GM21447 (cell line): ENCODE data around the gene CHMP5.
A peak's percentile ranks its signal among the peaks of the same experiment; 100 is the strongest.

Experiments
- ATAC-seq: cut with Tn5 transposase; IDR thresholded peaks from one replicate; pipeline ENCODE4 v1.9.1; 2021; ENCODE audit not compliant: unreplicated experiment

CHMP5 gene

DNA sequence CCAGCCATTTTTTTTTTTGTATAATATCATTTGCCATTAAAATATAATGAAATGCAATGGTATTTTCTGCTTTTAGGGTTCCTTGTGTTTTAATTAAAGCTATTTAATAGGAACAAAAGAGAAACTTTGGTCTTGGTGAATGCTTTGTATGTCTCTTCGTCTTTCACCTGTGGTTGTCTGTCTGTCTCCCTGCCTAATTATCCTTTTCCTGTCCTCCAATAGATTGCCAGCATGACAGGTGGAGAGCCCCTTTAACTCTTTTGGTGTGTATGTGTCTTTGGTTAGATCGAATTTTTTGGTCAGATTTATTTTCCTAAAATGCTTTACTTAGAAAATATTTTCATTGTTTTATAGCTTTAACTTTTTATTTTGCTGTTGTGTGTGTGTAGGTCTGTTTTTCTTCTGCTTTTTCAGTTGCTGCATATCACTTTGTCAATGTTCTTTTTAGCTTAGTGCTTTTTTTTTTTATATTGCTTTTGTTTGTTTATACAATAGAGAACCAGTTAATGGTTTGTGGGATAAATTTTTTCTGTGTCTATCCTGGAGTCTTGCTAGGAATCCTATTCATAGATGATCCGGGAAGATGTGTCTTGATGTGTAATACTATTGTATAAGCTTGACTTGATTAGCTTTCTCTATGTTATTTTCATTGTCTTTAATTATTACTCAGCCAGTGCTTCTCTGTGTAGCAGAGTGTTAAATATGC is 8.6 kb downstream of the CHMP5 start:
- ATAC-seq = no peak

DNA sequence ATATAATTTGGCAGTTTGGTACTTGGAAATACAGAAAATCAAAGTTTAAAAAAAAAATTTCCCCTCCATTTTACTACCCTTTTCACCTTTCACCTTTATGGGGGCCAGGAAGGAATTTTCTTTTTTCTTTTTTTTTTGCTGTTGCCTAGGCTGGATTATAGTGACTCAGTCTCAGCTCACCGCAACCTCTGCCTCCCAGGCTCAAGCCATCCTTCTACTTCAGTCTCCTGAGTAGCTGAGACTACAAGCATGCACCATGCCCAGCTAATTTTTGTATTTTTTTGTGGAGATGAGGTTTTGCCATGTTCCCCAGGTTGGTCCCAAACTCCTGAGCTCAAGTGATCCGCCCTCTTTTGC is 9.1 kb downstream of the CHMP5 start:
- no peak for ATAC-seq

DNA sequence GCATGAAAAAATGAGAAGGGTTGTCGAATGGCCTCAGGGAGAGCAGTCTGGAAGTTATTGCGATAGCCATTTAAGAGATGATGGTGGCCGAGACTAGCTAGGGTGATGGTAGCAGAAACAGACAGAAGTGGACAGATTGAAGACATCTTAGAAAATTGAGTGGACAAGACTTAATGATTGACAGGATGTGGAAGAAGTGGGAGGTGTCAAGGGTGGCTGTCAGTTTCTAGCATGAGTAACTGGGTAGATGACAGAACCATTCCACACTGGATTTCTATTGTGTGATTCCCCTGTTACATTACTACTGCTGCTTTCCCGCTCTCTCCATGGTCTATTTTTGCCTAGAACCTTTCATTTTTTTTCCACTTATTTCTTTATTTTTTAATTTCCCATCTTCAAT is 12.6 kb downstream of the CHMP5 start:
- ATAC-seq = no peak

DNA sequence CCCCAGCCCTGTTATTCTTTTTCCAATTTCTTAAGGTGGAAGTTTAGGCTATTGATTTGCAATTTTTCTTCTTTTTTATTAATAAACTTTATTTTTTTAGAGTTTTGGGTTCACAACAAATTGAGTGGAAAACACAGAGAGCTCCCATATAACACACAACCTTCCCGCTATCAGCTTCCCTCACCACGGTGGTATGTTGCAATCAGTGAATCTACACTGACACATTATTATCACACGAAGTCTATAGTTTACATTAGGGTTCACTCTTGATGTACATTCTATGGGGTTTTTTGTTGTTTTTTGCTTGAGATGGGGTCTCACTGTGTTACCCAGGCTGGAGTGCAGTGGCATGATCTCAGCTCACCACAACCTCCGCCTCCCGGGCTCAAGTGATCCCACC is 20.7 kb downstream of the CHMP5 start:
- ATAC-seq = no peak

DNA sequence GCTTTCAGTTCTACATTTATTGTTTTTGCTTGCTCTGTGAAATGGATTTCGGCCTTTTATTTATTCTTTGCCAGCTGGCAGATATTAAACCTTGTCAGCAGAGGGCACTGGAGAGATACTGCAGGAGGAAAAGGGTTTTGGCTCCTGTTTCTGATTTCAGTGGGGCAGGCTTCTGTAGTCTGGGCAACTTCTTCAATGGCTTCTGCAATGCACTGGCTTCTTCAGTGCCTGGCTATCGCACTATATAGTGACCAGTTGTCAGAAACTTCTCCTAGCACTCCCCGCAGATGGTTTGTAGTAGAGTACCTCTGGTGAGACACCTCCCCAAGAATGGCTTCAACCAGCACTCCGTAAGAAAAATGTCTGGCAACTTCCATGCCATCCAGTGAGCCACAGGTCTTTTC is 22.2 kb downstream of the CHMP5 start:
- no peak for ATAC-seq

DNA sequence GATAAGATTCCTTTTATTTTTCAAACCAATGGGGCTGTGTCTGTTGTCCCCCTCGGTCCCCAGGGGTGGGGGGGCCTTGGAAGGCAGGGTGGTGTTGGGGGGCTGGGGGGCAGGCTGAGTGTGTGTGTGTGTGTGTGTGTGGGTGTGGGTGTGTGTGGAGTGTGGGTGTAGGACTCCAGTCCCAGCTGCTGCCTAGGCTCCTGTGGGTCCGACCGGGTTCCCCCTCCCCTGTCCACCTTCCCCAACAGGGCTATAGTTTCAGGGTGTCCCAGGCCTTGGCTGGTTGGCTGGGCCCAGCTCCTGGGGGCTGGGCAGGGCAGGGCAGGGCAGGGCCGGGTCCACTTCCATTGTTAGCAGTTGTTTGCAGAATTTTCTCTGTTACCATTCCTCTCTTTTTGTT is 23.4 kb downstream of the CHMP5 start:
- ATAC-seq = no peak

DNA sequence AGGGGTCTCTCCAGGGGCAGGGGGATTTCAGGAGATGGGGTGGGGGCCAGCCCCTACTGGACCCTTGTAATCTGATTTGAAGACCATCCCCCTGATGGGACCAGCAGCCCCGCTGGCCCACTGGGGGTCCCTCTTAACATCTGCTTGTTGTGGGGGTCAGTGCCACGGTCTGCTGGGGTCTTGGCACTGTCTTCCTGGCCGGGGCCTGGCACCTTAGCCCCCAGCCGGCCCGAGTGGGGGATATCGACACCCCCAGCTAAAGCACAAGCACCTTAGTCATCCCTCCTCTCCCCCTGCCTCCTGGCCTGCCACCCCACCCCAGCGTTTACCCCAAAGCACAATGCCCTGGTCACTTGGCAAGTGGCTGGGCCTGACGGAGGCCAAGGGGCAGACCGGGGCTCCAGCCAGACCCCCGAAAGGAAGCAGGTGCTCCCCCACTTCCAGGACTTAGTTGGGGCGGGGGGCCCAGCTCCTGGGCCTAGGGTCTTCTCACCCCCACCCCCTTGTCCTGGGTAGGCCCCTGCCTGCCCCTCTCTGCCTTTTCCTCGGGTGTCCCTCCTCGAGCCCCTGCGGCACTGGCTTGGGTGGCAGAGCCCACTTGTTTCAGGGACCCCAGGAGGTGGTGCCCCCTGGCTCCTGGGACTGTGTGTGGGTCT is 24.1 kb downstream of the CHMP5 start:
- ATAC-seq = no peak

DNA sequence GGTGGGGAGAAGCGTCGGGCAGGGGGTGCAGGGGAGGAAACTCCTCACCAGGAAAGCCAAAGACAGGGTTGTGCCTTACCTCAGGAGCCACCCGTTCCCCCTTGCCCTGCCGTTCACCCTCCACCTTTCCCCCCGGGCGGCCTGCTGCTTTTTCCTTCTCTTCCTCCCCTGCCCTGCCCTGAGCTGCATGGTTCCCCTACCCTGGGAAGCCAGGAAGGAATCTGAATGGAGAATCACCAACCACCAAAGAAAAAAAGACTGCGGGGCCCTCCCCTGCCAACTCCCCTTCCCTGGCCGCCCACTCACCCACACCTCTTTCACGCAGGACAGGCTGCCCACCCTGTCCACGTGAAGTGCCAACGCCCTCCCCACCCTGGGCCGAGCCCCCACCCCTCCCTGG is 24.6 kb downstream of the CHMP5 start:
- no peak for ATAC-seq

DNA sequence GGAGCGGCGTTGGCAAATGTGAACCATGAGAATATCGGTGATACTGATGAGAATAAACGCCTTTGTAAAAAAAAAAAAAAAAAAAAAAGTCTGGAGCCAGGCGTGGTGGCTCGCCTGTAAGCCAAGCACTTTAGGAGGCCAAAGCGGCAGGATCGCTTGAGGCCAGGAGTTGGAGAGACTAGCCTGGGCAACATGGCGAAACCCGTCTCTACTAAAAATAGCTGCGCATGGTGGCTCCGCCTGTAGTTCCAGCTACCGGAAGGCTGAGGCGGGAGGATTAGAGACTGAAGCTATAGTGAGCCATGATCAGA is 25.0 kb downstream of the CHMP5 start:
- ATAC-seq = peak; percentile 29

DNA sequence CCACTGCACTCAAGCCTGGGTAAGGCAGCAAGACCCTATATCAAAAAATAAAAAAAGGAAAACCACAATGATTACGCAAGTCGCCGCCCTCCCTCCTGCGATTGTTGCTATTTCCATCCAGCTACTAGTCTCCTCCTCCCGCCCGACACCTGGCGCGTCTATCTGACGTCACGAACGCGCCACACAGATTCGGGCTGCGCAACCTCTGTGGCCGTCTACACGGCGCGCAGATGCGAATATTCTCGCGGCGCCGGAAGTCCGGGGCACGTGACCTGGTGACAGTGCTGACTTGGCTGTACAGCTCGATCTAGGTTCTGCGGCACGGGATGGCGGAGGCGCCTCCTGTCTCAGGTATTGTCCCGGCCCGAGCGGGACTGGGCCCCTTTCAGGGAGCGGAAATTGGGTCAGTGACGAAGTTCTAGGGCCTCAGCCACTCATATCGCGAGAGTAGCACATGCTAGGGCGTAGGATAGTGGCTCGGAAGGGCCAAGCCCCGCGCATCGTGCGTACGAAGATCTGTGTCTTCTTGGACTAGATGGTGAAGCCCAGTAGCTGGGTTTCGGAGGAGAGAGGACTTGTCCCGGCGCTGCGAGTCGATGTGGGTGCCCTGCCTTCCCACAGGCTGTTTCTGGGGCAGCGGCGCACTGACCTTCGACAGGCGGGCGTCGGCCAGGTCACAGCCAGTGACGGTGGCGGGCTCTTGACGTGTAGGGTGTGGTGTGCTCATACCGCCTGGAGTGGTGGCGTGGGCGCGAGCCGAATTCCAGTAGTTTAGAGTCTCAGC is 25.6 kb downstream of the CHMP5 start, which contains the start of gene NFX1:
NFX1 (plus strand) TSS at position 270 of the 784 bp plus-strand sequence; CDS start at position 327, 57 bp downstream.
- peak; percentile 86 for ATAC-seq

DNA sequence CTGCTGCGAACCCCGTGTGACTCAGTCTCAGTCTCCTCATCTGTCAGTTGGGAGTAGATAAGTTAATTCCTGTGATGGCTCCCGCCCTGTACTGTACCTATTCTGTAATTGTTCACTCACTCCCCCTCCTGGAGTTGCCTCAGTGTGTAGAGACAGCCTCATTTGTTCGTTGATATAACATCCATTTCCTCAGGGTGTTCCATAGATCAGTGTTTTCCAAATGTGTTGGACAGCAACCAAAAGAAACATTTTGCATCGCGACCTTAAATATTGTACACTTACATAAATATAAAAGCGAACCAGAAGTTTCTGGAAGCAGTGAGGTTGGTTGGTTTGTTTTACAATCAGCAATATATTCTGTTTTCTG is 26.2 kb downstream of the CHMP5 start:
- ATAC-seq = no peak

DNA sequence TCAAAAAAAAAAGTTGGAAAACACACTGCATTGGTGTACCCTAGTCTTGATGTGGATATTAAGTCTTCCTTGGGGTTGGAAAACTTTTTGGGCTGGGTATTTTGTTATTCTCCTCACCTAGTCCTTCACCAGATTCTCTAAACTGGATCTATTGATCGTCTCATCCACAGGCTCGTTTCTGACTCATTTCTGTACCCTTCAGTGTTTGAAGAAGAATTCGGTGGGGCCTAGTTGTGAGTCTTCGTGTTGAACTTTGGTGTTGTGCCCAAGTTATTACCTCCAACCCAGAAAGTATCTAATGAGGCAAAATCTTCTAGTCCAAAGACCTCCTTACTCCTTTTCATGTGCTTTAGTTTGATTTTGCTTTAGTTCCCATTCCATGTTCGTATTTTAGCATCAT is 27.1 kb downstream of the CHMP5 start:
- ATAC-seq = no peak

DNA sequence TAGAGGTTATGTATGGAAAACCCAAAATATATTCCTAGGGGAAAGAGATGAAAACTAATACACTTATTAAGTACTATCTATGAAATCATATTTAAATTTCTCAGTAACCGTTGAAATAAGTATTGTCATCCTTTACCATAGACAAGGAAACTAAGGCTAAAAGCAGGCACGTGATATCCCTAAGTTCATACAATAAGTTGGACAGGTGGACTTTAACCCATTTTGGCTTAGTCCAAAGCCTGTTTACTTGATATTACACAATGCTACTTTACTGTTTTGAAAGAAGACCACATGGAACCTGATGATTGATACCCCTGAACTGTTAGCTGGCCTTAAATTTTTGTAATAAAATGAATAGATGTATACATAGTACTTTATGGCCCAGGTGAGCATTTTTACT is 28.9 kb downstream of the CHMP5 start:
- ATAC-seq = no peak

DNA sequence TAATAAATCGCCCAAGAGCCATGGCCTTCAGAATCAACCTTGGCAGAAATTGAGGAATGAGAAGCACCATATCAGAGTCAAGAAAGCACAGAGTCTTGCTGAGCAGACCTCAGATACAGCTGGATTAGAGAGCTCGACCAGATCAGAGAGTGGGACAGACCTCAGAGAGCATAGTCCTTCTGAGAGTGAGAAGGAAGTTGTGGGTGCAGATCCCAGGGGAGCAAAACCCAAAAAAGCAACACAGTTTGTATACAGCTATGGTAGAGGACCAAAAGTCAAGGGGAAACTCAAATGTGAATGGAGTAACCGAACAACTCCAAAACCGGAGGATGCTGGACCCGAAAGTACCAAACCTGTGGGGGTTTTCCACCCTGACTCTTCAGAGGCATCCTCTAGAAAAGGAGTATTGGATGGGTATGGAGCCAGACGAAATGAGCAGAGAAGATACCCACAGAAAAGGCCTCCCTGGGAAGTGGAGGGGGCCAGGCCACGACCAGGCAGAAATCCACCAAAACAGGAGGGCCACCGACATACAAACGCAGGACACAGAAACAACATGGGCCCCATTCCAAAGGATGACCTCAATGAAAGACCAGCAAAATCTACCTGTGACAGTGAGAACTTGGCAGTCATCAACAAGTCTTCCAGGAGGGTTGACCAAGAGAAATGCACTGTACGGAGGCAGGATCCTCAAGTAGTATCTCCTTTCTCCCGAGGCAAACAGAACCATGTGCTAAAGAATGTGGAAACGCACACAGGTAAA is 30.0 kb downstream of the CHMP5 start:
- ATAC-seq = no peak

DNA sequence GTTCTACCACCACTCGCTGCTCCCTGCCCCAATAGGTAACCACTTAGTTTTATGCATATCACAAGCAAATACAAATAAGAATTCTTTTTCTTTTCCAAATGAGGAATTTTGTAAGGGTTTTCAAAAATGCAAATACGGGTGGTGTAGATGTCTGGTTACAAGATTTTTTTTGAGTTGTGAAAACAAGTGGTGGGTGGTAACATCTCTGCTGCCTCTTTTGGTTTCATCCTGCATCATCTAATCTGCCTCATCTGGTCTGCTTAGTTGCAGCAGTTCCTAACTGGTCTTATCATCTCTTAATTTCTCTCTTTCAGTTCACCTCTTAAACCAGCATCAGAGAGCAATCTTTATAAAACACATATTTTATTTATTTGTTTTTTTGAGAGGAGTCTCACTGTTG is 30.7 kb downstream of the CHMP5 start:
- peak; percentile 42 for ATAC-seq

DNA sequence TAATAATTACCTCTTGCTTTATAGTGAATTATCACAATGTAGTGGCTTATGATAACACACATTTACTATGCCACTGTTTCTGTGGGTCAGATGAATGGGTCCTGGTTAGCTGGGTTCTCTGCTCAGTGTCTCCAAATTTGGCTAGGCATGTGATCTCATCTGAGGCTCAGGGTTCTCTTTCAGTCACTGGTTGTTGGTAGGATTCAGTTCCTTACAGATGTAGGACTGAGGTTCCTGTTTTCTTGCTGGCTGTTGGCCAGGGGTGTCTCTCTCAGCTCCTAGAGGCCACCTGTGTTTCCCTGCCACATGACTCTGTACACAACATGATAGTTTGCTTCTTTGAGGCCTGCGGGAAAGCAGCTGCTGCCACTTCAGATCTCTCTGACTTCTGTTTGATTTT is 32.6 kb downstream of the CHMP5 start:
- peak; percentile 90 for ATAC-seq

DNA sequence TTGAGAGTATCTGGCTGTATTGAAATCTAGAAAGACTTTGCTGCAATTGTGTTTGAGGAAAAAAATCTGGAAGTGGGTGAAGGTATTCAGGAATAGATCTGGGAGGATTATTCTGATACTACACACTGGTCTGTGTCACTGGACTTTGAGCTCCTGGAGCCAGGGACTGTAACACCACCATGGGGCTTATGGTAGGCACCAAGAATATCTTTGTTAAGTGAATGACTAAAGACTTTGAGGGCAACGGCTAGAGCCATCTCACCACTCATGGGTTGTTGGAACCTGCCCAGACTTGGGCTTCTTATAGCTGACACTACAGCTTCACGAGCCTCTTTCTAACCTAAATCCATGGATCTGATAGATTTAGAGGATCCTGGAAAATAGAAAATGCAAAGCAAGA is 35.7 kb downstream of the CHMP5 start:
- no peak for ATAC-seq

DNA sequence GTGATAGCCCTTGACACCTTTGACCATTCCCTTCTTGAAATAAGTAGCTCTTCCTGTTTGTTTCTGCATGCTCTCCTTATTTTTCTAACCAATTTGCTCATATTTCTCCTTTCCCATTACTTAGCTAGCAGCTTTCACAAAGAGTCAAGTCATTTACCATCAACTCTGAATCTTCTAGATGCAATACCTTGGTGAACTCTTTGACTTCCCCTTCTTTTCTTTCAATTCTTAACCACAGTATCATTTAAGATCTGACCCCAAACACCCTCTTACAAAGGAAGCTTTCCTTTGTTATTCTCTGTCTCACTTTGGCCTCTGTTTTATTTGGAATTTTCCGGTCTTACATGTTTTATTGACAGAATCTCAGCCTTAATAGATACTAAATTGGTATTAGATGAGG is 39.5 kb downstream of the CHMP5 start:
- ATAC-seq = no peak

DNA sequence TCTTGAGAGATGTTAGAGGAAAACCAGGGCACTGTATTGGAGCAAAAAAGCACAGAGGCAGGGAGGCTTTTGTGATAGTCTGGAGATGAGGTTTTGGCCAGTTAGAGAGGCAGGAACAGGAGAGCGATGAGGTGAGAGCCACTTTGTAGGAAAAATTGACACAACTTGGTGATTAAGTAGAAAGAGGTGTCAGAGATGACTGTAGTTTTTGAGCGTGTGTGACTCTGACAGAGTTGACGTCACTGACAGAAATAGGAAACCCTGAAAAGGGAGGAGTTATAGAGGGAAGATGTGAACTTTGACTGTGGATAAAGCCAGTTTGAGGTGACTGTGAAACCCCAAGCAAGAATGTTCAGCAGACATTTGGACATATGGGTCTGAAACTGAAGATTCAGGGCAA is 41.2 kb downstream of the CHMP5 start:
- ATAC-seq = no peak

DNA sequence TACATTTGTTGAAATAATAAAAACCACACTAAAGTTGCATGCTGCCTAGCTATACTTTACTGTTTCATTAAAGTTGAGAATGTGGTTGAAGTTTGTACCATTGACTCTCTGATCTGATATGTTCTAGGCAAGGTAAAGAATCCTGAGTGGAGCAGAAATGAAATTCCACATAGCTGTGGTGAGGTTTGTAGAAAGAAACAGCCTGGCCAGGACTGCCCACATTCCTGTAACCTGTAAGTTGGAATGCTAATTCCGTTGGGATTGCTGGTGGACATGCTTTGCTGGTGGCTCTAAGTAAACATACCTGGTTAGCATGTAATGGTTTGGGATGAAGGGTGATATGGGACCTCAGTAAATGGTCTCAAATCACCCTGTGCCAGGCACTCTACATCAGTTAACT is 42.2 kb downstream of the CHMP5 start:
- no peak for ATAC-seq

DNA sequence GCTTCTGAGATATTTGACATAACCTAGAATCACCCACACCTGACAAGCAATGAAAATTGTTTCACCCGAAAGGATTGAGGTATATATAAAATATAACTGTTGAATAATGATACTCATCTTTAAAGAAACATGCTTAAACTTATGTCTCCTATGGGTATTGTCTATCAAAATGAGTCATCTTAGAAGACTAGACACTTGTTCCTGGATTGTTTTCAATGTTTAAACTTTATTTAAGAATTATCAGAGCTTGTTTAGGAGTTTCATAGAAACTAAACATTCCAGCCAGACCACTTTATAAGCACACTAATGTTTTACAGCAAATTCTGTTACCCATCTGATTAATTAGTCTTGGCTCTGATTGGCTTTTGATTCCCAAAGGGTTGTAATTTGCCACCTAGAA is 45.1 kb downstream of the CHMP5 start:
- ATAC-seq = no peak

DNA sequence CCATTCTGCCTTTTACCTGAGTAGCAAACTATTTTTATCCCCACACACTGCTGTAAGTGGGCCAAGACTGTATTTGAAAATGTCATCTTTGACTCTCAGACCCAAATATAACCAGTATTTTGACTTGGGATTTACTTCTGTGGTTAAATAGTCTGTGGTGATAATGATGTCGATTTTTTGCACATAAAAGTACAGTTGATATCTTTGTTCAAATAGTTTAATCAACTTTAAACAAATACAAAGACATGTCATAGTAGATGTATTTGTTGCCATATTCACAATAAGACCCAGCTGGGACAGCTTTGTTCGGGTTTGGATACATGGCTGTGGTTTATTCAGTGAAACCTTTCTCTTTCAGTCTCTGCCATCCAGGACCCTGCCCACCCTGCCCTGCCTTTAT is 45.9 kb downstream of the CHMP5 start:
- ATAC-seq = no peak
